CD4-positive, alpha-beta T cell treated with Interleukin-12 subunit alpha and Interleukin-12 subunit beta, for 1 hour (primary cell): ENCODE results near the gene FOXJ3.

Experiments
- DNase-seq: peaks from one replicate; pipeline ENCODE4 v3.0.0-alpha.2; 2020

Gene FOXJ3

GRCh38 chr1:42333662-42334239, 1.3 kb downstream of the FOXJ3 start:
- no peak for DNase-seq

- DNase-seq = no peak
Measured at GRCh38 chr1:42332877-42333276, 2.2 kb downstream of the FOXJ3 start.

GRCh38 chr1:42330215-42330614, 4.8 kb downstream of the FOXJ3 start:
- no peak for DNase-seq

- no peak for DNase-seq
Measured at GRCh38 chr1:42328916-42329496, 6.0 kb downstream of the FOXJ3 start.

GRCh38 chr1:42328047-42328625, 6.9 kb downstream of the FOXJ3 start:
- DNase-seq = no peak

- DNase-seq = no peak
Measured at GRCh38 chr1:42325014-42325402, 10.0 kb downstream of the FOXJ3 start.

GRCh38 chr1:42324398-42325013, 10.5 kb downstream of the FOXJ3 start:
- no peak for DNase-seq

GRCh38 chr1:42323551-42323950, 11.5 kb downstream of the FOXJ3 start:
- no peak for DNase-seq

GRCh38 chr1:42322577-42322976, 12.5 kb downstream of the FOXJ3 start:
- DNase-seq = no peak

GRCh38 chr1:42321731-42322130, 13.3 kb downstream of the FOXJ3 start:
- no peak for DNase-seq

- no peak for DNase-seq
Measured at GRCh38 chr1:42320708-42321107, 14.3 kb downstream of the FOXJ3 start.

- DNase-seq = peak; percentile 62
Measured at GRCh38 chr1:42319871-42320484, 15.1 kb downstream of the FOXJ3 start.

GRCh38 chr1:42319128-42319851, 15.7 kb downstream of the FOXJ3 start:
- peak; percentile 15 for DNase-seq

- no peak for DNase-seq
Measured at GRCh38 chr1:42318601-42319000, 16.4 kb downstream of the FOXJ3 start.

- no peak for DNase-seq
Measured at GRCh38 chr1:42317308-42317707, 17.7 kb downstream of the FOXJ3 start.

- no peak for DNase-seq
Measured at GRCh38 chr1:42316292-42316691, 18.7 kb downstream of the FOXJ3 start.

GRCh38 chr1:42315500-42315899, 19.5 kb downstream of the FOXJ3 start:
- DNase-seq = no peak

GRCh38 chr1:42313970-42314369, 21.1 kb downstream of the FOXJ3 start:
- DNase-seq = no peak

GRCh38 chr1:42312576-42313212, 22.3 kb downstream of the FOXJ3 start:
- no peak for DNase-seq

- DNase-seq = no peak
Measured at GRCh38 chr1:42311897-42312296, 23.1 kb downstream of the FOXJ3 start.

GRCh38 chr1:42311138-42311537, 23.9 kb downstream of the FOXJ3 start:
- no peak for DNase-seq

- no peak for DNase-seq
Measured at GRCh38 chr1:42306977-42307376, 28.1 kb downstream of the FOXJ3 start.

GRCh38 chr1:42305639-42306038, 29.4 kb downstream of the FOXJ3 start:
- DNase-seq = no peak
